GM19240 (cell line): Measurements from ENCODE around the gene TPM4.
A peak's percentile ranks its signal among the peaks of the same experiment; 100 is the strongest.

Source experiments
- DNase-seq: peaks from one replicate; pipeline ENCODE4 v3.0.0; 2011; ENCODE audit warnings: low spot score; ENCODE audit not compliant: insufficient read length

TPM4 gene

DNA sequence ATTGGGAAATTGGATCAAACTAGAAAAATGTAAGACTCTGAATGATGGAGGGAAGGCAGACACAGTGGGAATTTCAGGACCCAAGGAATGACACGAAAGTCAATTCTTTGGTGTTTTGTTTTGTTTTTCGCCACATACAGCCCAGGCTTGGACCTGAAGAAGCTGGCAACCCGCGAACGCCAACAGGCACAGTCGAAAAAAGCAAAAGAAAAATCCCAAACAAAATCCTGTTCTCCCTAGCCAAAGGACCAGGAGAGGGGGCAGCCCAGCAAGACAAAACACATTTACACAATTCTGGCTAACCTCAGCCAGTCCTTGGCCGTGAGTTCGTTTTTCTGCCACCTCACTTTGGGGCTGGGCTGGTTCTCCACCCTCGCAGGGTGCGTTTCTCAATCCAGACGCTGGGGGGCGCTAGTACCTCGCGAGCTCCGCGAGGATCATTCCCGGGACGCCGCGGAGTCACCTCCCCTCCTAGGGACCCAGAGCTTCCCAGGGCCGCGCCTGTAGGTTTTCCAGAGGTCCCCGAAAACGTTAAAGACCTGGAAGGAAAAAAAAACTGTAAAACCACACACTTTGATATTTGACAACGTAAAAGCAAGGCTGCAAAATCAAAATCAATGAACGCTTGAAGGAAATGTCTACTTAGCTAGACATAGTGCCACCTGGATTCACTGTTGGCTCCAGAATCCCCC is 34.9 kb upstream of the TPM4 start:
- DNase-seq: peak; percentile 81

DNA sequence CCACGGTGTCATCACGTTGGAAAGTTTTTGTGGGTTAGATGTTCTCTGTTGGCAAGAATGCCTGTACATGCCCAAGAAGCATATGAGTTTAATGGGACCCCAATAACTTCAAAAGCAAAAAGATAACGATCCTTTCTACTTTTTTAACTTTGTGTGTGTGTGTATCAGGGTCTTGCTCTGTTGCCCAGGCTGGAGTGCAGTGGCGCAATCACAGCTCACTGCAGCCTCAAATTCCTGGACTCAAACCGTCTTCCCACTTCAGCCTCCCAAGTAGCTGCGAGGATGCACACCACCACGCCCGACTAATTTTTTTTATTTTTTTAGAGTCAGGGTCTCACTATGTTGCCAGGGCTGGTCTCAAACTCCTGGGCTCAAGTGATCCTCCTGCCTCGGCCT is 34.3 kb upstream of the TPM4 start:
- DNase-seq: no peak

DNA sequence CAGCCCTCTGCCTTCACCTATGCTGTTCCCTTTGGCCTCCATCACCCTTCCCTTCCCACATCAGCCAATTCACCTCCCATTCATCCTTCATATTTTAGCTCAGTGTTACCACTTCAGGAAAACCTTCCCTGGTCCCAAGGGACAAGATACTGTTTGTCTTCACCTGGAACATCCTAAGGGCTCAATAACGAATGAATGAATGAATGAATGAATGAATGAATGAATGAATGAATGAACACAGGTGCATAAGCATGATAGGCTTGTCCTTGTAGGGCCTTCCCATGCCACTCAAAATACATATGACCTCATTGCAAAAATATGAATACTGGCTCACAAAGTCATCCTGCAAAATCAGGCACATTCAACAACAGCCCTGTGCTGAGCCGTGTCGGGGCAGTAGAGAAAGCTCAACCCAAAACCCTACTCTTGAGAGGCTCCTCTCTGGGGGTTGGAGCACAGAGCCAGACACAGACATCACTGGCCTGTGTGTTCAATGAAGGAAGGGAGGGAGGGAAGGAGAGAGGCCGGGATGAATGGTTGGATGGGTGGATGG is 33.7 kb upstream of the TPM4 start:
- no peak for DNase-seq

DNA sequence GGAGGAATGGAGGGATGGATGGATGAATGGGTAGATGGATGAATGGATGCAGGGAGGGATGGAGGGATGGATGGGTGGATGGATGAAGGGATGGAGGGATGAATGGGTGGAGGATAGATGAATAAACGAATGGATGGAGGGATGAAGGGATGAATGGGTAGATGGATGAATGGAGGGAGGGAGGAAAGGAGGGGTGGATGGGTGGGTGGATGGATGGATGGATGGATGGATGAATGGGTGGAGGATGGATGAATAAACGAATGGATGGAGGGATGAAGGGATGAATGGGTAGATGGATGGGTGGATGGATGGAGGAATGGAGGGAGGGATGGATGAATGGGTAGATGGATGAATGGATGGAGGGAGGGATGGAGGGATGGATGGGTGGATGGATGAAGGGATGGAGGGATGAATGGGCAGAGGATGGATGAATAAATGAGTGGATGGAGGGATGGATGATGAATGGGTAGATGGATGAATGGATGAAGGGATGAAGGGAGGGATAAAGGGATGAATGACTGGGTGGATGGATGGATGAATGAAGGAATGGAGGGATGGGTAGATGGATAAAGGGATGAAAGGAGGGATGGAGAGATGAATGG is 33.0 kb upstream of the TPM4 start:
- no peak for DNase-seq

DNA sequence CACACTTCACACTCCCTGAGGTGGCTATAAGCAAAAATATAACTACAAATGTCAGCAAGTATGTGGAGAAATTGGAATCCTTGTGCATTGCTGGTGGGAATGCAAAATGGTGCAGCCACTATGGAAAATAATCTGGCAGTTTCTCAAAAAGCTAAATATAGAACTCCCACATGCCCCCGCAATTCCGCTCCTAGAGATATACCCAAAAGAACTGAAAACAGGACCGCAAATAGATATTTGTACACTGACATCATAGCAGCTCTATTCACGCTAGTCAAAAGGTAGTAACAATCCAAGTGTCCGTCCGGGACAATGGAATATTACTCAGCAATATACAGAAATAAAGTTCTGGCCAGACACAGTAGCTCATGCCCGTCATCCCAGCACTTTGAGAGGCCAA is 31.5 kb upstream of the TPM4 start:
- no peak for DNase-seq

DNA sequence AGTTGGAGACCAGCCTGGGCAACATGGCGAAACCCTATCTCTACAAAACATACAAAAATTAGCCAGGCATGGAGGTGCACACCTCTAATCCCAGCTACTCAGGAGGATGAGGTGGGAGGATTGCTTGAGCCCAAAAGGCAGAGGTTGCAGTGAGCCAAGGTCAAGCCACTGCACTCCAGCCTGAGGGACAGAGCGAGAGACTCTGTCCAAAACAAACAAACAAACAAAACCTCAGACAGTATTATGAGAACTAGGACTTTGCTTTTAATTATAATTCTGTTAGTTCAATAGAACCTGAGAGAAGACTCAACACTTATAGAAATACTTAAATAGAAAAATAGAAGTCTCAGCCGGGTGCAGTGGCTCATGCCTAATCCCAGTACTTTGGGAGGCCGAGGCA is 31.1 kb upstream of the TPM4 start:
- DNase-seq: no peak

DNA sequence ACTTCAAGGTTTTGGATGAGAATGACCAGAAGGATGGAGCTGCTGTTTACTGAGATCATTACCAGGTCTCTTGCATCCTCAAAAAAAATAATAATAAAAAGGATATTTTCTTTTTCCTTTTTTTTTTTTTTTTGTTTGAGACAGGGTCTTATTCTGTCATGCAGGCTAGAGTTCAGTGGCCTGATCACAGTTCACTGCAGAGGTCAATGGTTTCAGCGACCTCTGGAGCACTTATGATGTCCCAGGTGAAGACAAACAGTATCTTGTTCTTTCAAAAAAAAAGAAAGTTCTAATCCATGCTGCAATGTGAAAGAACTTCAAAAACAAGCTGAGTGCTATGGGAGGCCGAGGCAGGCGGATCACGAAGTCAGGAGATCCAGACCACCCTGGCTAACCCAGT is 30.4 kb upstream of the TPM4 start:
- no peak for DNase-seq

DNA sequence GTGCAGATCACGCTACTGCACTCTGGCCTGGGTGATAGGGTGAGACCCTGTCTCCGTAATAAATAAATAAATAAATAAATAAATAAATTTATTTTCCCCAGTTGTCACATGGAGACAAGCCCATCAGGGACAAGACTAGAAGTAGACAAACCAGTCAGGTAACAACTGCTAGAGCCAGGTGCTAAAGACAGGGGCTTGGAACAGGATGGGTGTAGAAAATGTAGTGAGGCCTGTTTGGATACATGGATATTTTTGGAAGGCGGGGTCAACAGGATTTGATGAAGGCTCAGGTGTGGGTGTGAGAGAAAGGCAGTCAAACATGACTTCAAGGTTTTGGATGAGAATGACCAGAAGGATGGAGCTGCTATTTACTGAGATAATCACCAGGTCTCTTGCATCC is 27.7 kb upstream of the TPM4 start:
- no peak for DNase-seq

DNA sequence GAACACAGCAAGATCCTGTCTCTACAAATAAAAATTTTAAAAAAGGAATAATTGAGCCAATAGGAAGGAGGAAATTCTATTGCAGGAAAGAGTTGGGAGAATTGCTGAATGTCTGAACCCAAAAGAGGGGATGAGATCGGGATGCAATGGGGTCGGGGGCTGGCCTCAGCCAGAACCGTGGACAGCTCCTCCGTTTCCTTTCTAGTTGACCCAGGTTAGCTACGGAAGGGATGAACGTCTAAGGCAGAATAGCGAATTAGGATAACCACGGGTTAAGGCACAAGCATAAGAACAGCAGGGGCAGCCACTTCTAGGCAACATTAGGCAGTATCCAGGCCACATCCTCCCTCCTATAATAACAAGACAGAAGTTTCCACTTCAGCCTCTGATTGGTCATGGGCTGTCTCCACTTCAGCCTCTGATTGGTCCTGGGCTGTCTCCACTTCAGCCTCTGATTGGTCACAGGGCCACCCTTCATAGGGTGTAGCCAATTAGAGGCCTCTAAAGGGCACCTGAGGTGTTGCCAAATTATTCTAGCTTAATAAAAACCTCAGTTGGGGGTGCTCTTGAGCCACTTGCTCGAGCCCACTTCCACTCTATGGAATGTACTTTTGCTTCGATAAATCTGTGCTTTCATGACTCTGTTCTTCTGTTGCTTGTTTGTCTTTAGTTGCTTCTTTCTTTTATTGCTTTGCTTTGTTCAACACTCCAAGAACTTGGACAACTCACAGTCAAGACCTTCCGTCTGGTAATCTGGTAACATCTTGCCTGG is 24.9 kb upstream of the TPM4 start:
- DNase-seq: no peak

DNA sequence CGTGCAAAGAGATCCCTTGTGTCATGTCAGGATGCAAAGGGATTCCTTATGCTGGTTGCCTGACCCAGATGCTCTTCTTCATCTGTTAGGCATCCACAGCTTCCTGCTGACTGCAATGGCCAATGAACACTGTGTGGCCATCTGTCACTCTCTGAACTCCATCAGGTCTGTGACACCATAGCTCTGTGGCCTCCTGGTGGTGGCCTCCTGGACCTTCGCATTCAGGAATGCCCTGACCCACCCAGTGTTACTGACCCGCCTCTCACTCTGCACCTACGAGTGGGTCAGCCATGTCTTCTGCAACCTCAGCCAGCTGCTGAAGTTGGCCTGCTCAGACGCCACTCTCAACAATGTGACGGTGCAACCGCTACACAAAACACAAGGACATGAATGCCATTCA is 23.9 kb upstream of the TPM4 start:
- no peak for DNase-seq

DNA sequence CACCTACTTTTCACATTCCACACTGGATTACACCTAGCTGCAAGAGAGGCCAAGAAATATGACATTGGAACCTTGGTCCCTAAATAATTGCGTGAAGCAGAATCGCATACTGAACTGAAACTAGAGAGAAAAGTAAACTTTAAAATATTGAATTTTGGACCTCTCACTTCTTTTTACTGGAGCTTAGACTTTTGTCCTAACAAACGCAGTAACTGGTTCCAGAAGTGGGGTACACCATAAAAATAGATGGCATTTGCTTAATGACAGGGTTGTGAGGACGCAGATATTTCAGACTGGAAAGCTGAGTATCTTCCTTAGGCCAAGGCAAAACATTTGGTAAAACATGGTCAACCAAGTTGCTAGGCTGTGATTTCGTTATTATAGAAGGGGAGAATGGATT is 19.2 kb upstream of the TPM4 start:
- DNase-seq: no peak

DNA sequence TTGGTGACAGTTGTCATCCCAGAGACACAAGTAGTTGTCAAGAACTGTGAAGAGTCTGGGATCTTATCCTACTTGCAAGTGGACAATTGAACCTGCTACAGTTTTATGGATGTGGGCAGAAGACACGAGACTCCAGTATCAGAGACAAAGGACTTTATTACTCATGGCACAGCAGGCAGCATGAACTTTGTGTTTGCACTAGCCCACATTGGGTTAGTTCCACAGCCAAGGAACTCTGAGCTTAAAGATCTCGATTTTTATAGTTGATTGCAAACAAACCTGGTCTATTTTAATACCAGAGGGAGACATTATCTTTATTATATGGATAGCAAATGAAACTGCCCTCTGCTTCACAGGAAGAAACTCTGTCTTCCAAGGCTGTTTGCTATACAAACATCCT is 16.0 kb upstream of the TPM4 start:
- no peak for DNase-seq

DNA sequence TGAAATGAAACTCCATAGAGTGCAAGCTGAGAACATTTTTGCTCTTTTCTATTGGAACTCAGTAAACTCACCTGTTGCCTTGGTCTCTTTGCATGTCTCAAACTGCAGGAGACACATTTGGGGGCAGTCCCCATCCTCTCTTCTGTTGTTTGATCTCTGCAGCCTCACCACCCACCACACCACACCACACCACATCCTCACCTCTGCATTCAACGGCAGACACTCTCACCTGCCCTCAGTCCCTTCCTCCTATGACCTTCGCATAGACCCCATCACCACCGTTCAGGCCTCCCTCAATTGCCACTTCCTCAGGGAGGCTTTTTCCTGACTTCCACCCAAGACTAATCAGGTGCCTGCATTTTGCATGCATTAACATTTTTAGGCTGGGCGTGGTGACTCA is 14.4 kb upstream of the TPM4 start:
- DNase-seq: no peak

DNA sequence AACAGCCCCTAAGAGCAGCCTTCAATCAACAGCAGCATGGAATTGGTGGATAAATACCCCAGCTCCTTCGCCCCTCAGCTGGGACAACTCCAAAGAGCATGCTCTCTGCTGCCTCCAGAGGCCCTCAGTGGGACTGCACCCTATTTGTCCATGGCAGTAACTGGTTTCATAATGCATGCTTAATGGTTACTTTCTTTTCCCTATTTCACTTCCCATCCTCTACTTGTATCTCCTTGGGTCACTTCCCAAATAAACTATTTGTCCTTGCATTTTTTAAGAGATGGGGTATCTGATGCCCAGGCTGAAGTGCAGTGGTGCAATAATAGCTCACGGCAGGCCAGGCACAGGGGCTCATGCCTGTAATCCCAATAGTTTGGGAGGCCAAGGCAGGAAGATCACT is 13.5 kb upstream of the TPM4 start:
- DNase-seq: peak; percentile 65

DNA sequence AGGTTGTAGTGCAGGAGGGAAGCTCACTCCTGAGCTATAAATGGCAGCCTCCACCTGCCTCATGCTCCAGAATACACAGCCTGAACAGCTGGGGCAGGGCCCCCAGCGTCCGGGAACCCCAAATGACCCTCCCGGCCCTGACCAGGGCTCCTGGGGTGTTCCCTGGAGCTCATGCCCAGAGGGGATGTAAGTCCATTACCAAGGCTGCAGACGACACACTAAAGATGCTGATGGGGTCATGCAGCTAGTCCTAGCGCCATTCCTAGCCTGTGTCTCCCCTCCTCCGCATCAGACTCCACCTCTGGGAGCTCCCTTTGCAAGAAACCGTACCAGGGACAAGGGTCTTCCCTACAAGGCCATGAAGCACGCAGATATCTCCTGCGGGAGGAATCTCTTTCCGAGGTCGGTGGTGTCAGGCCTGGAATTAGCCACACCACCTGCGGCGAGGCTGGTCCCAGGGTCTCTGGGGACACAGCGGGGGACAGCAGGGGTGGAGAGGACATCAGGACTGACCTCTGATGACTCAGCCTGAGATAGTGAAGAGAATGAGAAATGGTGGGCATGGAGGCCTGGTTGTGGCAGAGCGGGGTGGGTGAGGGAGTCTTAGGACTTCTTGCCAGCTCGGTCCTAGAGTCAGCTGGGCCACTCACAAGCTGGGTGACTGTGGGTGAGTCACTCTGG is 11.9 kb upstream of the TPM4 start:
- no peak for DNase-seq

DNA sequence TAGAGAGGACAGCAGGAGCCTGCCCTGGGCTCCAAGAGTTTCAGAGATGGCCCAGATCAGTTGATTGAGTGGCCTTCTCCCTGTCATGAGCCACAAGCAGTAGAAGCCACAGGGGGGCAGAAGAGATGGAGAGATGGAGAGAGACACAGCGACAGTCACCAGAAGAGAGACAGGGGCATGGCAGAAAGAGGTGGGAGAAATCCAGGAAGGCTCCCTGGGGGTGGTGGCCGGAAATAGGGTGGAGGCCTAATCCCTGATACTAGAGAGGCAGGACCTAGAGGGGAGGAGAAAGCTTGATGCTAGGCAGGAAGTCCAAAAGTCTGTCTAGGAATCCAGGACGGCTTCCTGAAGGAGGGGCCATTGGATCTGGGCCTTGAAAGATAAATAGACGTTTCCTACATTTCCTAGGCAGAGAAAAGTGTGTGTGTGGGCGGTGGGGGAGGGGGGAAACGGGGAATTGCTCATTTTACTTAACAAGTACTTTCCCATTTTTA is 9.6 kb upstream of the TPM4 start:
- DNase-seq: no peak

DNA sequence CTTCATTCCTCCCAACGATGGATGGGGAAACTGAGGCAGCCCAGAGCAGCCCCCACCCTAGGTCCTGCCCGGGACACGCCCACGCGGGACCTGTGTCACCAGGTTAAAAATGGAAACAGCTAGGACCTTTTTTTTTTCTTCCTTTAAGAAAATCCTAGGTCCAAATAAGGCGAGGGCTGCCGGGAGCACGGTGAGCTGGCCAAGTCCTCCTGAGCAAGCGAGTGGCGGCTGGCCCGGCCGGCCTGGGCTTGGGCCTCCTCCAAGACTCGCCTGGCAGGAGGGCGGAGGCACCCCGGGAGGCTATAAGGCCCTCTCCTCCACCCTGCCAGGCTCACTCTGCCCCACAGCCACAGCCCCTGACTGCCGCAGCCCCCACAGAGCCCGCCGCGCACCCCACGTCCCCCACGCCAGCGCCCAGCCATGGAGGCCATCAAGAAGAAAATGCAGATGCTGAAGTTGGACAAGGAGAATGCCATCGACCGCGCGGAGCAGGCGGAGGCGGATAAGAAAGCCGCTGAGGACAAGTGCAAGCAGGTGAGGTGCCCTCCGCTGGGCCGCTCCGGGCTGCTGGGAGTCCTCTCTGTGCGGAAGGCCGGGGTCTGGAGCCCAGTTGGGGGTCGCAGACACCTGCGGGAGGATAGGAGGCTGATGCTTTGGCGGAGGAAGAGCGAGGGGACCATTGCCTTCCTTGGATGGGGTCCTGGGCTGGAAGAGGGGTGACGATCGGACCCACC is 8.9 kb upstream of the TPM4 start:
- DNase-seq: no peak

DNA sequence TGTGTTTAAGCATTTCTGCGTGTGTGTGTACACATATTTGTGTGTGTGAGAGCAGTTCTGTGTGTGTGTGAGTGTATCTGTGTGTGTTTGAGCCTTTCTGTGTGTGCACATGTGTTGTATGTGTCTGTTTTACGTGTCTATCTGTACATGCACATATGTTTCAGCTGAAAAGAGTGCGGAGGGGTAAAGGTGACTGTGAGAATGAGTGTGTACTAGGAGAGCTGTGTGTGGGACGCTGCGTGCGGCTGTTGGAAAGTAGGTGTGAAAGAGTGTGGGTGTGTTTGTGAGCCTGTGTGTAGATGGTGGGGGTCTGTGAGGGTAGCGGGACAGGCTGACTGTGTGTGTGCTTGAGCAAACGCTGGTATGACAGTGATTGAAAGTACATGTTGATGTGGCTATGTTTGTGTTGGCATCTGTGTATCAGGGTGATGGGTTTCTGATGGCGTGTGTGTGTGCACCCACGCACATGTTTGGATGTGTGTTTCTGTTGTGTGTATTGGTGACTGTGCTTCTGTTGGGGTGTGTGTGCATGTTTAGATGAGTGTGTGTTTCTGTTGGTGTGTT is 7.5 kb upstream of the TPM4 start:
- DNase-seq: no peak

DNA sequence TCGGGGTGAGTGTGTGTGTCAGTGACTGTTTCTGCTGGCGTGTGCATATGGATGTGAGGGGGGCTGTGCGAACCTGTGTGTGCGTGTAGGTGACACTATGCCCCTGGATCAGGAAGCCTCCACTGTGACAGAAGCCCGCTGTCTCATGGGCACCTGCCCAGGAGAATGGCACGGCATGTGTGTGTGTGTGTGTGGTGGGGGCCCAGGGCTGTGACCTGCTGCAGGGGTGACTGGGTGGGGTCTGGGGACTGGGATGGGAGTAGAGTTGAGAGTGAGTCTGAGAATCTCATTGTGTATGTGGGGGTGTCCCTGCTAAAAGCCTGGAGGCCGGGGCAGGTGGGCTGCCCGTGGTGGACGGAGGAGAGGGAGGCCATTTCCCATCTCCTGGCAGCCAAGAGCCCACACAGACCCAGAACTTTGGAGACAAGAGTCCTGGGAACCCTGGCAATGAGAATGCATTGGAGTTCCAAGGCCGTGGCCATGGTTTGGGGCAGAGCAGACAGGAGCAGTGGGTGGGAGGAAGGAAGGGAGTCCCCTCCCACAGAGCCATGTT is 6.4 kb upstream of the TPM4 start:
- DNase-seq: no peak

DNA sequence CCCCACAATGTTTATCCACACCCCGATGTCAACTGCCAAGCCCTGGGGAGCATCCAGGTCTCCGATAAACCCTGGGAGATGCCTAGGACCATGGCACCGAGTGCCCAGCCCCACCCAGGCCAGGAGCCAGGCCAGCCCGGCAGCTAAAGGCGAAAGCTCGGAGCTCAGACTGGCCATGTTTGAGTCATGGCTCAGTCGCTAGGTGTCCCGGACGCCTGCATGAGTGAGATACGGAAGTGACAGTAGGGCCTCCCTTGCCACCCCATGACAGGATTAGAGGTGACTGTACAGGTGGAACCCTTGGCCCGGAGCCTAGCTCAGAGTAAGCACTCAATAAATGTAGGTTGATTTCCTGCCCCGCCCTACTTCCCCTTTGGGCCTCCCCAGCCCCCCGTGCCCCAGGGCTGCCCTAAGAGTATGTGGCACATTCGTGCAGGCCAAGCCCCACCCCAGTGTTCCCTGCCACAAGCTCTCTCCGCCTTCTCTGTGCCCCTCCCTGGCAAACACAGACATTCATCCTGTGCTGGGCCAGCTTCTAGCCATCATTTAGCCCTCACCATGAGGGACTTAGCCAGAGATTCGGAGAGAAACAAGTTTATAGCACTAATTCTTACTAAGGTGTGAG is 5.8 kb upstream of the TPM4 start:
- DNase-seq: no peak
